ENCODE data around the gene CDK5.

GRCh38 chr7:151077705-151078232 lies 20.1 kb upstream of the CDK5 start:
- TF ChIP-seq POLR2A (IDR thresholded peaks at IDR 0.05; ENCODE audit: low read length) = no peak
- no peak for TF ChIP-seq GATA1 (IDR thresholded peaks at IDR 0.05; ENCODE audit: low read depth, low read length)

Measured in erythroblast (primary cell).